H9 (cell line): ENCODE measurements around the gene MRPS6. TPM values are rescaled to one million over a fixed set of nuclear protein-coding genes. Genes with fewer than 3 reads are reported as not detected.

Source experiments
- DNase-seq: peaks from one replicate; pipeline ENCODE4 v3.0.0-alpha.2; 2017
- H2AFZ ChIP-seq: one replicate; pipeline ENCODE4 v1.6.1; 2013; ENCODE audit warnings: mild to moderate bottlenecking, low read length, control low read depth, moderate library complexity
- H2AK5ac ChIP-seq: 2 replicates; pipeline ENCODE4 v1.6.1; 2013; ENCODE audit warnings: low read length, control low read depth, mixed read lengths; ENCODE audit not compliant: insufficient read length
- H2BK120ac ChIP-seq: one replicate; pipeline ENCODE4 v1.6.1; 2013; ENCODE audit warnings: low read depth, mild to moderate bottlenecking, low read length, control low read depth, inconsistent platforms; ENCODE audit not compliant: poor library complexity, severe bottlenecking
- H2BK12ac ChIP-seq: 2 replicates; pipeline ENCODE4 v1.6.1; 2013; ENCODE audit warnings: low read length, control low read depth, mixed read lengths, low read depth; ENCODE audit not compliant: insufficient read length
- H2BK15ac ChIP-seq: 2 replicates; pipeline ENCODE4 v1.6.1; 2013; ENCODE audit warnings: low read depth, low read length, control low read depth
- H2BK20ac ChIP-seq: one replicate; pipeline ENCODE4 v1.6.1; 2013; ENCODE audit warnings: low read depth, mild to moderate bottlenecking, low read length, control low read depth, inconsistent platforms; ENCODE audit not compliant: poor library complexity, severe bottlenecking
- H2BK5ac ChIP-seq: 2 replicates; pipeline ENCODE4 v1.6.1; 2013; ENCODE audit warnings: low read length, control low read depth, mixed read lengths; ENCODE audit not compliant: insufficient read length
- H3K14ac ChIP-seq: 2 replicates; pipeline ENCODE4 v1.6.1; 2013; ENCODE audit warnings: low read length, control low read depth; ENCODE audit not compliant: insufficient read depth
- H3K18ac ChIP-seq: 2 replicates; pipeline ENCODE4 v1.6.1; 2013; ENCODE audit warnings: low read depth, mild to moderate bottlenecking, mixed read lengths, low read length, control low read depth; ENCODE audit not compliant: insufficient read length
- H3K23ac ChIP-seq: 2 replicates; pipeline ENCODE4 v1.6.1; 2013; ENCODE audit warnings: low read length, control low read depth, mixed read lengths, low read depth; ENCODE audit not compliant: insufficient read length
- H3K23me2 ChIP-seq: 2 replicates; pipeline ENCODE4 v1.6.1; 2013; ENCODE audit warnings: low read depth, mild to moderate bottlenecking, mixed read lengths, low read length, control low read depth; ENCODE audit not compliant: insufficient read length, poor library complexity, severe bottlenecking
- H3K27ac ChIP-seq: 2 replicates; pipeline ENCODE4 v1.5.1; 2013; ENCODE audit warnings: low read length, control low read depth, mixed read lengths, low read depth; ENCODE audit not compliant: insufficient read length
- H3K27me3 ChIP-seq: 2 replicates; pipeline ENCODE4 v1.6.1; 2013; ENCODE audit warnings: low read length, control low read depth, inconsistent platforms; ENCODE audit not compliant: insufficient read depth
- H3K4ac ChIP-seq: 2 replicates; pipeline ENCODE4 v1.6.1; 2013; ENCODE audit warnings: low read depth, mild to moderate bottlenecking, control low read depth, inconsistent platforms, low read length, moderate library complexity
- H3K4me1 ChIP-seq: 2 replicates; pipeline ENCODE4 v1.6.1; 2013; ENCODE audit warnings: low read length, control low read depth, inconsistent platforms; ENCODE audit not compliant: insufficient read depth
- H3K4me2 ChIP-seq: 2 replicates; pipeline ENCODE4 v1.6.1; 2013; ENCODE audit warnings: low read length, control low read depth, mixed read lengths; ENCODE audit not compliant: insufficient read length, insufficient read depth
- H3K56ac ChIP-seq: 2 replicates; pipeline ENCODE4 v1.6.1; 2013; ENCODE audit warnings: low read depth, mild to moderate bottlenecking, mixed read lengths, low read length, control low read depth; ENCODE audit not compliant: insufficient read length
- H3K79me1 ChIP-seq: 2 replicates; pipeline ENCODE4 v1.6.1; 2013; ENCODE audit warnings: low read depth, mild to moderate bottlenecking, moderate library complexity, low read length, control low read depth, inconsistent platforms; ENCODE audit not compliant: insufficient read depth, poor library complexity, severe bottlenecking
- H3K79me2 ChIP-seq: 2 replicates; pipeline ENCODE4 v1.6.1; 2013; ENCODE audit warnings: low read length, control low read depth, inconsistent platforms; ENCODE audit not compliant: insufficient read depth
- H3K9ac ChIP-seq: 2 replicates; pipeline ENCODE4 v1.6.1; 2013; ENCODE audit warnings: low read length, control low read depth, mixed read lengths; ENCODE audit not compliant: insufficient read length; ENCODE audit errors: extremely low read depth
- H3K9me3 ChIP-seq: one replicate; pipeline ENCODE4 v1.6.1; 2013; ENCODE audit warnings: low read depth, low read length, inconsistent platforms; ENCODE audit not compliant: control insufficient read depth
- H3T11ph ChIP-seq: one replicate; pipeline ENCODE4 v1.6.1; 2013; ENCODE audit warnings: mild to moderate bottlenecking, low read length, control low read depth, inconsistent platforms
- H4K20me1 ChIP-seq: one replicate; pipeline ENCODE4 v1.6.1; 2013; ENCODE audit not compliant: control insufficient read depth, insufficient read length, insufficient read depth
- H4K5ac ChIP-seq: 2 replicates; pipeline ENCODE4 v1.6.1; 2013; ENCODE audit warnings: low read depth, mild to moderate bottlenecking, mixed read lengths, low read length, control low read depth; ENCODE audit not compliant: insufficient read length
- H4K8ac ChIP-seq: replicated peaks from 2 replicates; pipeline ENCODE4 v1.6.1; 2013; ENCODE audit warnings: low read length, control low read depth, mixed read lengths, low read depth; ENCODE audit not compliant: insufficient read length
- H4K91ac ChIP-seq: 2 replicates; pipeline ENCODE4 v1.6.1; 2013; ENCODE audit warnings: low read depth, mild to moderate bottlenecking, moderate library complexity, mixed read lengths, low read length, control low read depth; ENCODE audit not compliant: insufficient read length
- H3K27ac Mint-ChIP-seq, 3 experiments: 2 replicates in 2 of 3; 3 replicates in 1 of 3; pipeline ENCODE4 v1.8.0; 2020 to 2021; ENCODE audit warnings: mixed read lengths in 3 of 3, mild to moderate bottlenecking in 1 of 3, moderate library complexity in 1 of 3
- H3K27me3 Mint-ChIP-seq: 2 replicates; pipeline ENCODE4 v1.8.0; 2021; ENCODE audit warnings: low read depth, mild to moderate bottlenecking, moderate library complexity, mixed read lengths
- H3K36me3 Mint-ChIP-seq, 3 experiments: 2 replicates in 2 of 3; 3 replicates in 1 of 3; pipeline ENCODE4 v1.8.0; 2020 to 2021; ENCODE audit warnings: low read depth in 3 of 3, mixed read lengths in 3 of 3; ENCODE audit not compliant: insufficient read depth in 1 of 3
- H3K4me1 Mint-ChIP-seq, 2 experiments: 2 replicates each; pipeline ENCODE4 v1.8.0; 2020; ENCODE audit warnings: mixed read lengths in 2 of 2
- H3K4me3 Mint-ChIP-seq, 2 experiments: 2 replicates in 1 of 2; 3 replicates in 1 of 2; pipeline ENCODE4 v1.8.0; 2020 to 2021; ENCODE audit warnings: mild to moderate bottlenecking in 2 of 2, mixed read lengths in 2 of 2, moderate library complexity in 1 of 2
- H3K9me3 Mint-ChIP-seq, 2 experiments: 2 replicates in 1 of 2; 3 replicates in 1 of 2; pipeline ENCODE4 v1.8.0; 2020; ENCODE audit warnings: mild to moderate bottlenecking in 2 of 2, mixed read lengths in 2 of 2, moderate library complexity in 1 of 2
- CTCF ChIP-seq: fragments of 200-600 bp; sonication (generic); conservative IDR thresholded peaks from 3 replicates; pipeline ENCODE4 v1.8.0; 2021; ENCODE audit warnings: antibody characterized with exemption, mild to moderate bottlenecking
- WGBS: extraction: QIAGEN DNeasy Blood & Tissue Kit; methylation state at CpG from one replicate; pipeline ENCODE4 v1.1.7; 2013; ENCODE audit warnings: missing lambda C conversion rate, low lambda C conversion rate, mixed read lengths; ENCODE audit not compliant: insufficient read length; ENCODE audit errors: extremely low coverage; 5-methylcytosine and 5-hydroxymethylcytosine counted together
- total RNA-seq: library from RNA; stranded (reverse); gene quantifications from 2 replicates; pipeline ENCODE4 v1.2.1, GENCODE V29; 2021

Gene MRPS6
- total RNA-seq, 1 experiment from 2014 or later: 83.2 TPM

- Histone ChIP-seq H3K27me3 (no peaks in the 10 kb centered on the region), H3K79me1 (peaks cover 4% of the 10 kb centered on the region), H3T11ph (no peak overlapping the region), H3K4me1 (peaks cover 14% of the 10 kb centered on the region; the same call in 1 of the 2 replicates), H3K23ac (no peak overlapping the region), H4K91ac (no peak overlapping the region), H3K9me3 (no peaks in the 10 kb centered on the region), H4K8ac (no peak overlapping the region), H4K5ac (no peak overlapping the region), H3K4me2 (no peak overlapping the region), H2AK5ac (no peak overlapping the region), H3K4ac (no peak overlapping the region), H2BK20ac (no peak overlapping the region), H3K9ac (no peak overlapping the region), H2BK5ac (no peak overlapping the region), H2BK12ac (no peak overlapping the region), H3K14ac (no peak overlapping the region), H2BK15ac (no peak overlapping the region), H3K27ac (no peak overlapping the region), H3K79me2 (peaks cover 34% of the 10 kb centered on the region; the same call in 1 of the 2 replicates), H3K23me2 (no peaks in the 10 kb centered on the region), H2AFZ (no peak overlapping the region), H4K20me1 (no peaks in the 10 kb centered on the region), H2BK120ac (no peak overlapping the region), H3K18ac (no peak overlapping the region), H3K56ac (no peak overlapping the region)
- no peak for TF ChIP-seq CTCF
- no peak for DNase-seq
- WGBS: no CpG with 5 or more reads among the region's 4 CpGs
- peaks cover 0 to 15% (median 13%) of the 10 kb centered on the region in 3 experiments; a peak in 5 of 7 replicates for H3K36me3 Mint-ChIP-seq
- no peaks in the 10 kb centered on the region for H3K9me3 Mint-ChIP-seq
- peak overlapping the region in 2 of 3 experiments; percentile 24 to 77; a peak in 2 of 7 replicates for H3K27ac Mint-ChIP-seq
- H3K4me3 Mint-ChIP-seq: no peak overlapping the region
- H3K4me1 Mint-ChIP-seq: peaks cover 30 to 47% of the 10 kb centered on the region in 2 experiments
- no peaks in the 10 kb centered on the region for H3K27me3 Mint-ChIP-seq
Observed at GRCh38 chr21:34082769-34083168, 9.4 kb downstream of the MRPS6 start.
